ENCODE data around the gene NCAM1. TPM values are rescaled to one million over a fixed set of nuclear protein-coding genes. Genes with fewer than 3 reads are reported as not detected.

NCAM1 gene
- total and polyA plus RNA-seq, 2 donors (not counting 3 experiments of a cell fraction or from before 2014, with no cell fraction given) = 0.03 TPM; not detected in 1

DNA sequence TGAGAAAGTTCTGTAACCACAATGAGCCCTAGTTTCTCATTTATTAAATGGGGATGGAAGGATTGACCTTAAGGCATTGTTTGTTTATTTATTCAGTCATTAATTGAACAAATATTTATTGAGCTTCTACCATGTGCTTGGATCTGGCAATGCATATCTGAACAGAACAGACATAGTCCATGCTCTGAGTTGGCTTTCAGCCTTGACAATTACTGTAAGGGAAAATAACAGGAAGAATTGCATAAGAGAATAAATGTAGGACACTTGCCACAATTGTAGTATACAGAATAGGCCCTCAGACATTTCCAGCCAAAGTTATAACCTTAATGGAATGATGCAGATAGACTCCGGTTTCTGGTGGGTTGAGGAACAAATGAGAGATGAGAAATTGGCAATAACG is 192.6 kb downstream of the NCAM1 start:
- BruUV-seq (replicated peaks) = no TSS peak
- no peak overlapping the region for H3K4me2 ChIP-seq (ENCODE audit: insufficient read depth, low read length)
- H3K27me3 ChIP-seq (ENCODE audit: control insufficient read depth in 2 of 2, insufficient read depth in 2 of 2, low read length in 2 of 2) = no peaks in the 10 kb centered on the region
- H4K20me1 ChIP-seq (replicated peaks; ENCODE audit: control insufficient read depth, extremely low read depth, insufficient read depth, low read length) = no peaks in the 10 kb centered on the region
- POLR2A ChIA-PET = no interaction called here
- no peak overlapping the region for H3K4me3 ChIP-seq (replicated peaks in 1 of 3; ENCODE audit: insufficient read depth in 1 of 3, low read depth in 1 of 3, low read length in 3 of 3)
- no peak overlapping the region for H3K9ac ChIP-seq (replicated peaks; ENCODE audit: extremely low read depth, insufficient read depth, low read length)
- dilution Hi-C loops (cut with MboI; ENCODE audit: extremely low pct_ligation_motif_present, low sequenced_read_pairs) (no loop called here), intact Hi-C loops (cut with micrococcal nuclease) (no loop called here)
- no peak overlapping the region for H2AFZ ChIP-seq (ENCODE audit: low read depth, low read length)
- CTCF ChIA-PET = no interaction called here
- no peaks in the 10 kb centered on the region for H3K9me3 ChIP-seq (replicated peaks; ENCODE audit: control insufficient read depth, insufficient read depth, low read length)
- no peak overlapping the region for H3K27ac ChIP-seq (ENCODE audit: insufficient read depth, low read depth, low read length)
- no peak for DNase-seq (ENCODE audit: low read depth, low spot score)
- TF ChIP-seq MAX (IDR thresholded peaks at IDR 0.05; ENCODE audit: insufficient read depth, insufficient read length) = no peak
- no peak for TF ChIP-seq MYC (IDR thresholded peaks at IDR 0.05; ENCODE audit: low read depth, low read length)
- no peak for TF ChIP-seq GATA2 (IDR thresholded peaks at IDR 0.05; ENCODE audit: insufficient read depth, insufficient read length, low read depth, low read length)
- no peak for TF ChIP-seq EZH2 (IDR thresholded peaks at IDR 0.05; ENCODE audit: borderline replicate concordance, low read depth, low read length, severe bottlenecking)
- H3K36me3 ChIP-seq (ENCODE audit: control insufficient read depth in 2 of 2, extremely low read depth in 1 of 2, insufficient read depth in 2 of 2, low read length in 2 of 2) = no peaks in the 10 kb centered on the region
- FAIRE-seq = no peak
- H3K4me1 ChIP-seq (ENCODE audit: control insufficient read depth, extremely low read depth, insufficient read depth, low read length) = no peaks in the 10 kb centered on the region
- H3K9me1 ChIP-seq (replicated peaks; ENCODE audit: control insufficient read depth, extremely low read depth, insufficient read depth, low read length) = no peaks in the 10 kb centered on the region
- H3K79me2 ChIP-seq (ENCODE audit: control insufficient read depth, insufficient read depth, low read length) = no peaks in the 10 kb centered on the region

DNA sequence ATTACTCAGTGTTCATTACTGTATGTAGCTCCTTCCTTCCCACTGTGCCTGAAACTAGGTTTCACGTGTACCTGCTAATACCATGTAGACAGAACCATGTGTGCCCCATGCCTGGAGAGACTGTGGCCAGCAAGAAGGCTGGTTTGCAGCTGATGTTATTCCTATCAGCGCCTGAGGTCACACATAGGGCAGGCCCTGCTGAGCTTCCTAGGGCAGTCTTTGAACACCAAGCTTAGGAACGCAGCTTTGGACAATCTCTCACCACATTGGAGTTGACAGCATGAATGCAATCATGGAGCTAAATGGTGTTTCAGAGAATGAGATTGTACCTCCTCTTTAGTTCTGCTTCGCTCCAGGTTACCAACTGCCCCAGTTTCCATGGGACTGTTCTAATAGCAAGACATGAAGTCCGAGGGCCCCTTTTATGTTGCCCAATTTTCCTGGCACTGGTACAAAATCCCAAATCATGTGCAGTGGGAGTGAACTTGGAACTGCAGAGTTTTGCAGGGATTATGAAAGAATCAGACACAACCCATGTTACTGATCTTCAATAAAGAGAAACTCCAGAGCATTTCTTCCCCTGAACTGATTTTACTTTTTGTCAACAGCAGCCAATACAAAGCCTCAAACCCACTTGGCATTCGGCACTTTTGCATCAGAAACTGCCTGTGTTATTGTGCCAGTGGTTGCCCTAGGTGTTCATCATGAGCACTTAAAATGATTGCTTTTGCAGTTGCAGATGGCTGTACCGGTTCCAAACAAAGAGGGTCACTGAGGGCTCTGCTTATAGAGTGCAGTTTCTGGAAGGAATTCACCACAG is 199.0 kb downstream of the NCAM1 start:
- no peak overlapping the region for H3K4me3 ChIP-seq (replicated peaks in 1 of 3; ENCODE audit: insufficient read depth in 1 of 3, low read depth in 1 of 3, low read length in 3 of 3)
- no peaks in the 10 kb centered on the region for H3K9me1 ChIP-seq (replicated peaks; ENCODE audit: control insufficient read depth, extremely low read depth, insufficient read depth, low read length)
- H3K27ac ChIP-seq (ENCODE audit: insufficient read depth, low read depth, low read length) = no peak overlapping the region
- H3K27me3 ChIP-seq (ENCODE audit: control insufficient read depth in 2 of 2, insufficient read depth in 2 of 2, low read length in 2 of 2) = no peaks in the 10 kb centered on the region
- intact Hi-C loops (cut with micrococcal nuclease) (no loop called here), dilution Hi-C loops (cut with MboI; ENCODE audit: extremely low pct_ligation_motif_present, low sequenced_read_pairs) (no loop called here)
- no peaks in the 10 kb centered on the region for H3K79me2 ChIP-seq (ENCODE audit: control insufficient read depth, insufficient read depth, low read length)
- H3K36me3 ChIP-seq (ENCODE audit: control insufficient read depth in 2 of 2, extremely low read depth in 1 of 2, insufficient read depth in 2 of 2, low read length in 2 of 2) = no peaks in the 10 kb centered on the region
- no peak overlapping the region for H3K9ac ChIP-seq (replicated peaks; ENCODE audit: extremely low read depth, insufficient read depth, low read length)
- POLR2A ChIA-PET = no interaction called here
- DNase-seq (ENCODE audit: low read depth, low spot score) (no peak), FAIRE-seq (no peak)
- no peaks in the 10 kb centered on the region for H3K4me1 ChIP-seq (ENCODE audit: control insufficient read depth, extremely low read depth, insufficient read depth, low read length)
- TF ChIP-seq MYC (IDR thresholded peaks at IDR 0.05; ENCODE audit: low read depth, low read length) = no peak
- TF ChIP-seq EZH2 (IDR thresholded peaks at IDR 0.05; ENCODE audit: borderline replicate concordance, low read depth, low read length, severe bottlenecking) = no peak
- TF ChIP-seq GATA2 (IDR thresholded peaks at IDR 0.05; ENCODE audit: insufficient read depth, insufficient read length, low read depth, low read length) = no peak
- no peak overlapping the region for H2AFZ ChIP-seq (ENCODE audit: low read depth, low read length)
- peaks cover 2% of the 10 kb centered on the region for H3K9me3 ChIP-seq (replicated peaks; ENCODE audit: control insufficient read depth, insufficient read depth, low read length)
- H3K4me2 ChIP-seq (ENCODE audit: insufficient read depth, low read length) = no peak overlapping the region
- CTCF ChIA-PET = interaction anchor here (1.2 kb wide), 1 partner anchor 464 kb away, joined by 3 read pairs; no protein-coding TSS in a partner anchor
- H4K20me1 ChIP-seq (replicated peaks; ENCODE audit: control insufficient read depth, extremely low read depth, insufficient read depth, low read length) = no peaks in the 10 kb centered on the region
- BruUV-seq (replicated peaks) = no TSS peak

Measured in endothelial cell of umbilical vein (primary cell).